ENCODE measurements around the gene EPHA3.

GRCh38 chr3:89306540-89306939 lies 199.1 kb downstream of the EPHA3 start:
- TF ChIP-seq EZH2 (IDR thresholded peaks at IDR 0.05; ENCODE audit: insufficient read depth, low read length) (no peak), CTCF (IDR thresholded peaks at IDR 0.05; ENCODE audit: insufficient read depth, low read depth, low read length) (no peak)

All from astrocyte (in vitro differentiated cells and primary cell).